ENCODE results near the gene TSPAN9.

The TSPAN9 gene

GRCh38 chr12:3178671-3179313, 101.6 kb downstream of the TSPAN9 start:
- no peak for TF ChIP-seq GATA3 (IDR thresholded peaks at IDR 0.05; ENCODE audit: low read depth, low read length)
- no peak for TF ChIP-seq GATA2 (IDR thresholded peaks at IDR 0.05; ENCODE audit: low read depth, low read length)

GRCh38 chr12:3179731-3180130, 102.6 kb downstream of the TSPAN9 start:
- no peak for TF ChIP-seq GATA3 (IDR thresholded peaks at IDR 0.05; ENCODE audit: low read depth, low read length)
- TF ChIP-seq GATA2 (IDR thresholded peaks at IDR 0.05; ENCODE audit: low read depth, low read length), result no peak

- TF ChIP-seq GATA2 (IDR thresholded peaks at IDR 0.05; ENCODE audit: low read depth, low read length) (no peak), GATA3 (IDR thresholded peaks at IDR 0.05; ENCODE audit: low read depth, low read length) (no peak)
Measured at GRCh38 chr12:3182426-3182825, 105.2 kb downstream of the TSPAN9 start.

GRCh38 chr12:3184485-3184884, 107.3 kb downstream of the TSPAN9 start:
- TF ChIP-seq GATA3 (IDR thresholded peaks at IDR 0.05; ENCODE audit: low read depth, low read length), result no peak
- no peak for TF ChIP-seq GATA2 (IDR thresholded peaks at IDR 0.05; ENCODE audit: low read depth, low read length)

GRCh38 chr12:3185260-3185870, 108.2 kb downstream of the TSPAN9 start:
- no peak for TF ChIP-seq GATA2 (IDR thresholded peaks at IDR 0.05; ENCODE audit: low read depth, low read length)
- TF ChIP-seq GATA3 (IDR thresholded peaks at IDR 0.05; ENCODE audit: low read depth, low read length), result no peak

- TF ChIP-seq GATA2 (IDR thresholded peaks at IDR 0.05; ENCODE audit: low read depth, low read length) (no peak), GATA3 (IDR thresholded peaks at IDR 0.05; ENCODE audit: low read depth, low read length) (no peak)
Measured at GRCh38 chr12:3186546-3187215, 109.5 kb downstream of the TSPAN9 start.

- TF ChIP-seq GATA2 (IDR thresholded peaks at IDR 0.05; ENCODE audit: low read depth, low read length) (no peak), GATA3 (IDR thresholded peaks at IDR 0.05; ENCODE audit: low read depth, low read length) (no peak)
Measured at GRCh38 chr12:3187846-3188770, 110.9 kb downstream of the TSPAN9 start.

GRCh38 chr12:3189282-3189681, 112.1 kb downstream of the TSPAN9 start:
- no peak for TF ChIP-seq GATA2 (IDR thresholded peaks at IDR 0.05; ENCODE audit: low read depth, low read length)
- no peak for TF ChIP-seq GATA3 (IDR thresholded peaks at IDR 0.05; ENCODE audit: low read depth, low read length)

GRCh38 chr12:3190101-3190500, 112.9 kb downstream of the TSPAN9 start:
- TF ChIP-seq GATA2 (IDR thresholded peaks at IDR 0.05; ENCODE audit: low read depth, low read length), result peak; percentile 68
- TF ChIP-seq GATA3 (IDR thresholded peaks at IDR 0.05; ENCODE audit: low read depth, low read length), result no peak

- no peak for TF ChIP-seq GATA3 (IDR thresholded peaks at IDR 0.05; ENCODE audit: low read depth, low read length)
- TF ChIP-seq GATA2 (IDR thresholded peaks at IDR 0.05; ENCODE audit: low read depth, low read length), result no peak
Measured at GRCh38 chr12:3191450-3191849, 114.3 kb downstream of the TSPAN9 start.

- TF ChIP-seq GATA2 (IDR thresholded peaks at IDR 0.05; ENCODE audit: low read depth, low read length) (no peak), GATA3 (IDR thresholded peaks at IDR 0.05; ENCODE audit: low read depth, low read length) (no peak)
Measured at GRCh38 chr12:3192221-3192620, 115.0 kb downstream of the TSPAN9 start.

- no peak for TF ChIP-seq GATA3 (IDR thresholded peaks at IDR 0.05; ENCODE audit: low read depth, low read length)
- no peak for TF ChIP-seq GATA2 (IDR thresholded peaks at IDR 0.05; ENCODE audit: low read depth, low read length)
Measured at GRCh38 chr12:3193131-3193530, 116.0 kb downstream of the TSPAN9 start.

GRCh38 chr12:3193755-3194154, 116.6 kb downstream of the TSPAN9 start:
- TF ChIP-seq GATA2 (IDR thresholded peaks at IDR 0.05; ENCODE audit: low read depth, low read length) (no peak), GATA3 (IDR thresholded peaks at IDR 0.05; ENCODE audit: low read depth, low read length) (no peak)

GRCh38 chr12:3195337-3195736, 118.2 kb downstream of the TSPAN9 start:
- TF ChIP-seq GATA3 (IDR thresholded peaks at IDR 0.05; ENCODE audit: low read depth, low read length), result no peak

All from SH-SY5Y (cell line).